Ovary (tissue), 9 donors: ENCODE data around the gene NMT2. TPM values are rescaled to one million over a fixed set of nuclear protein-coding genes. Genes with fewer than 3 reads are reported as not detected.

ENCODE experiments used
- DNase-seq, 5 donors: peaks; one replicate each; pipeline ENCODE4 v3.0.0-alpha.2; 2019 to 2020
- H3K27ac ChIP-seq, 2 donors: fragments of 200-600 bp; one replicate each; pipeline versions ENCODE4 v1.5.1 to v1.8.0; 2019 to 2022
- H3K27me3 ChIP-seq: fragments of 200-600 bp; one replicate; pipeline ENCODE4 v1.8.0; 2022
- H3K36me3 ChIP-seq: fragments of 200-600 bp; sonication (generic); one replicate; pipeline ENCODE4 v1.5.1; 2019
- H3K4me1 ChIP-seq: one replicate; pipeline ENCODE4 v1.8.1; 2013; ENCODE audit warnings: mild to moderate bottlenecking, moderate library complexity; ENCODE audit not compliant: insufficient read depth
- H3K4me3 ChIP-seq: fragments of 200-600 bp; sonication (generic); one replicate; pipeline ENCODE4 v1.5.1; 2017
- H3K9me3 ChIP-seq, 2 donors: fragments of 200-600 bp in 1 of 2; sonication (generic) in 1 of 2; one replicate each; pipeline versions ENCODE4 v1.5.1 to v1.8.1; 2013 to 2019; ENCODE audit warnings: mild to moderate bottlenecking in 1 of 2, moderate library complexity in 1 of 2
- EP300 ChIP-seq: sonication (generic); formaldehyde crosslinking; IDR thresholded peaks from one replicate; pipeline ENCODE4 v1.6.1; 2017; ENCODE audit warnings: antibody characterized with exemption
- POLR2A ChIP-seq: fragments of 450-650 bp; IDR thresholded peaks from one replicate; pipeline ENCODE4 v1.6.1; 2017; ENCODE audit warnings: antibody characterized with exemption, mild to moderate bottlenecking, moderate library complexity
- WGBS, 3 donors: extraction: QIAGEN DNeasy Blood & Tissue Kit in 1 of 3; methylation state at CpG; one replicate each; pipeline versions ENCODE4 v1.1.5 to v1.1.7; 2013 to 2017; 5-methylcytosine and 5-hydroxymethylcytosine counted together
- intact Hi-C, 4 donors: fragments of 100-400 bp; cut with DNase I; formaldehyde crosslinking; loops; one replicate each; pipeline versions ENCODE4 v1.11.0 to v1.15.1; 2022 to 2023
- polyA plus RNA-seq, 2 donors: library from polyadenylated mRNA; stranded (reverse); fragments of 200-250 nt in 1 of 2; fragments of 350-450 nt in 1 of 2; fragmentation: Illumina TruSeq in 1 of 2; extraction: RNeasy Lipid Tissue Mini Kit (QIAGEN cat#74804) in 1 of 2; gene quantifications; one replicate each; pipeline ENCODE4 v1.2.3, GENCODE V29; 2013 to 2014
- total RNA-seq, 7 donors: library from RNA; depleted of rRNA in 2 of 7; stranded (reverse); fragments of >200 nt in 2 of 7; fragmentation: NEBNext Ultra II Directional in 3 of 7; extraction: Animal tissue kit (Norgen Biotek cat#: 25700) in 3 of 7; gene quantifications; one replicate each; pipeline versions ENCODE4 v1.1.0 to v1.2.4, GENCODE V29; 2016 to 2023
- TF ChIP-seq, protein P1 (sequence below), 3 donors: fragments of 450-650 bp in 2 of 3; fragments of 200-600 bp in 1 of 3; IDR thresholded peaks; one replicate each; pipeline versions ENCODE4 v1.5.1 to v1.8.0; 2016 to 2022; ENCODE audit warnings: antibody characterized with exemption in 3 of 3, mild to moderate bottlenecking in 1 of 3
- donor health status: DM: no; HTN: no; CAD: no; lungs with moderate emphysema.
- donor health status: DM: no; HTN: no; CAD: no.
- donor health status: Bipolar disorder and iron deficiency.
- donor health status: DM: yes; HTN: yes; CAD: no.
- donor health status: DM: no; HTN: no; CAD: no.
- donor health status: DM: yes; HTN: yes; CAD: no.

Gene NMT2
- total and polyA plus RNA-seq, 9 donors, result 11.5 to 30.3 (median 25.8) TPM

DNA sequence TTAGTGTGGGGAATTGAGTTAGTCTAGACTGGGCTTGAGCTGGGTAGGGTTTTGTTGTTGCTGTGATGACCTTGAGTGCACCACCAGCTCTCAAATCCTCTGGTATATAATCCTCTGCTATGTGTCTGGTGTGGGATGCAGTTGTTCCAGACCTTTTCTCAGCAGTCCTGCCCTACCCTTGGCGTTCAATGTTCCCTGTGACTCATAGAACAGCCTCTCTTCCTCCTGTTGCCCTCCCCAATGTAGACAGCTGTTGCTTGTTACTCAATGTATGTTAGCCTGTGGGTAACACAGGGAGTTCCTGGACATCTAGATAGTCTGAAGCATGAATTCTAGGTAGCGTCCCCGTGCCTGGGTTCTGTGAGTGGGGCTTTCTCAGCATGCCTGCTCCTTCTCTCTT is 99.7 kb downstream of the NMT2 start:
- Histone ChIP-seq H3K36me3 (no peaks in the 10 kb centered on the region), H3K27ac (no peak overlapping the region), H3K9me3 (no peaks in the 10 kb centered on the region), H3K4me3 (no peak overlapping the region), H3K4me1 (no peaks in the 10 kb centered on the region), H3K27me3 (no peaks in the 10 kb centered on the region)
- WGBS, 3 donors, result 76 to 83% (median 79%) methylated on average over 3 of the region's 3 CpGs
- intact Hi-C loops, result no loop called here
- DNase-seq, result no peak
- TF ChIP-seq EP300, result no peak
- TF ChIP-seq, protein P1, sequence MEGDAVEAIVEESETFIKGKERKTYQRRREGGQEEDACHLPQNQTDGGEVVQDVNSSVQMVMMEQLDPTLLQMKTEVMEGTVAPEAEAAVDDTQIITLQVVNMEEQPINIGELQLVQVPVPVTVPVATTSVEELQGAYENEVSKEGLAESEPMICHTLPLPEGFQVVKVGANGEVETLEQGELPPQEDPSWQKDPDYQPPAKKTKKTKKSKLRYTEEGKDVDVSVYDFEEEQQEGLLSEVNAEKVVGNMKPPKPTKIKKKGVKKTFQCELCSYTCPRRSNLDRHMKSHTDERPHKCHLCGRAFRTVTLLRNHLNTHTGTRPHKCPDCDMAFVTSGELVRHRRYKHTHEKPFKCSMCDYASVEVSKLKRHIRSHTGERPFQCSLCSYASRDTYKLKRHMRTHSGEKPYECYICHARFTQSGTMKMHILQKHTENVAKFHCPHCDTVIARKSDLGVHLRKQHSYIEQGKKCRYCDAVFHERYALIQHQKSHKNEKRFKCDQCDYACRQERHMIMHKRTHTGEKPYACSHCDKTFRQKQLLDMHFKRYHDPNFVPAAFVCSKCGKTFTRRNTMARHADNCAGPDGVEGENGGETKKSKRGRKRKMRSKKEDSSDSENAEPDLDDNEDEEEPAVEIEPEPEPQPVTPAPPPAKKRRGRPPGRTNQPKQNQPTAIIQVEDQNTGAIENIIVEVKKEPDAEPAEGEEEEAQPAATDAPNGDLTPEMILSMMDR (IDR thresholded peaks at IDR 0.05), result no peak
- no peak for TF ChIP-seq POLR2A

DNA sequence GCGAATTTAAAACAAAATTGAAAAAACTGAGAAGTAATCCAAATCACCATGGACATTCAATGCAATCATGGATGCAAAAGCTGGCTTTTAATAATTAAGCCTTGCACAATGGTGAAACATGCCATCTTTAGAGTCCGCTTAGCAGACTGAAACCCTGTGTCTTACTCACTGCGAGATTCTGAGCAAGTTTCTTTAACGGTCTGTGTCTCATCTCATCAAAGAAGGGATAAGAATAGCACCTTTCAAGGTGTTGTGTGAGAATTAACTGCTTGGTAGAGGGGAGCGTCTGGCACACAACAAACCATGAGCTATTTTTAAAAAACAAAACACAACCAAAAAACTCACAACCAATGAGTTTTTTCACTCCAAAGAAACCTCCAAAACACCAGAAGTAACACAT is 101.3 kb downstream of the NMT2 start:
- no peak for DNase-seq
- no peak overlapping the region for H3K4me3 ChIP-seq
- H3K27ac ChIP-seq, result no peak overlapping the region
- intact Hi-C loops, result no loop called here
- TF ChIP-seq, protein P1 (IDR thresholded peaks at IDR 0.05), result no peak
- TF ChIP-seq POLR2A (no peak), EP300 (no peak)
- H3K9me3 ChIP-seq, result no peaks in the 10 kb centered on the region
- H3K27me3 ChIP-seq, result no peaks in the 10 kb centered on the region
- WGBS, 3 donors, result 84 to 92% (median 87%) methylated on average over 5 of the region's 5 CpGs
- H3K4me1 ChIP-seq, result no peaks in the 10 kb centered on the region
- no peaks in the 10 kb centered on the region for H3K36me3 ChIP-seq

DNA sequence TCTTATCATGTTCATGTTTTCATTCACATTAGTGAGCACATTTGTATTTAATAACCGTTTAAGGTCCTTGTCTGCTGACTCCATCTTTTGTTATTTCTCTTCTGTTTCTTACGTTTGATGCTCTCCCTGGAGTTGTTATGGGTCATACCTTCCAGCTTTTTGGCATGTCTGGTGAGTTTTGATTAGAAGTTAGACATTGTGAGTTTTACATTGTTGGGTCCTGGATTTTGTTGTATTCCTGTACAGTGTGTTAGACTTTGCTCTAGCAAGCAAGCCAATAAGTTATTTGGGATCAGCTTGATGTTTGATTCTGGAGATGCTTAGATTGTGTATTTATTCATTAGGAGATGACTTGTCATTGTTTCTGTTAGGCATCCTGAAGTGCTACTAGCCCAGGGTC is 107.9 kb downstream of the NMT2 start:
- no peaks in the 10 kb centered on the region for H3K27me3 ChIP-seq
- no peak for TF ChIP-seq EP300
- no peak for TF ChIP-seq POLR2A
- TF ChIP-seq, protein P1 (IDR thresholded peaks at IDR 0.05), result no peak
- H3K36me3 ChIP-seq, result no peaks in the 10 kb centered on the region
- 67 to 71% (median 68%) methylated on average over 2 of the region's 2 CpGs for WGBS, 3 donors
- DNase-seq, result no peak
- H3K27ac ChIP-seq, result no peak overlapping the region
- intact Hi-C loops, result no loop called here
- H3K4me3 ChIP-seq, result no peak overlapping the region
- no peaks in the 10 kb centered on the region for H3K4me1 ChIP-seq
- H3K9me3 ChIP-seq, result no peaks in the 10 kb centered on the region

DNA sequence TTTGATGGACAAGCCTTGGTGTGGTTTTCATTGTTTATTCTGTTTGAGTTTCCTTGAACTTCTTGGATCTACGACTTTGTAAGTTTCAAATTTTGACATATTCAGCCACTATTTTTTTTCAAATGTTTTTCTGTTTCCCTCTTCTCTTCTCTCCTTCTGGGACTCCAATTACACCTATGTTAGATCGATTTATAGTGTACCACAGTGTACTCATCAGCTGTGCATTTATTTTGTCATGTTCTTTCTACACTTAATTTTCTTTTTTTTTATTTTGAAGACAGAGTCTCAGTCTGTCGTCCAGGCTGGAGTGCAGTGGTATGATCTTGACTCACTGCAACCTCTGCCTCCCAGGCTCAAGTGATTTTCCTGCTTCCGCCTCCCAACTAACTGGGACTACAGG is 108.6 kb downstream of the NMT2 start:
- intact Hi-C loops, result no loop called here

More for the DNA sequence above, 108.6 kb downstream of the NMT2 start:
- Histone ChIP-seq H3K9me3 (no peaks in the 10 kb centered on the region), H3K4me3 (no peak overlapping the region), H3K27ac (no peak overlapping the region), H3K27me3 (no peaks in the 10 kb centered on the region), H3K4me1 (no peaks in the 10 kb centered on the region), H3K36me3 (no peaks in the 10 kb centered on the region)
- DNase-seq, result no peak
- TF ChIP-seq, protein P1 (IDR thresholded peaks at IDR 0.05), result no peak
- TF ChIP-seq EP300 (no peak), POLR2A (no peak)
- 67 to 83% (median 81%) methylated on average over 4 of the region's 4 CpGs for WGBS, 3 donors
